CD14-positive monocyte (primary cell): ENCODE results near the gene NKIRAS2. TPM values are rescaled to one million over a fixed set of nuclear protein-coding genes. Genes with fewer than 3 reads are reported as not detected.

Experiments
- DNase-seq, 3 donors: peaks; one replicate each; pipeline ENCODE4 v3.0.0-alpha.2; 2011 to 2022
- H2AFZ ChIP-seq: 2 replicates; pipeline ENCODE4 v1.6.0; 2012; ENCODE audit warnings: mild to moderate bottlenecking, low read depth, low read length, inconsistent platforms; ENCODE audit not compliant: insufficient read depth, poor library complexity, severe bottlenecking
- H3K27ac ChIP-seq, 2 donors: 1 replicate in 1 of 2; 2 replicates in 1 of 2; pipeline ENCODE4 v1.5.1; 2012 to 2013; ENCODE audit warnings: low read length in 2 of 2, control low read depth in 1 of 2, inconsistent platforms in 1 of 2, low read depth in 1 of 2, mild to moderate bottlenecking in 1 of 2
- H3K27me3 ChIP-seq, 2 donors: one replicate each; pipeline versions ENCODE4 v1.6.0 to v1.6.1; 2011 to 2013; ENCODE audit warnings: low read length in 2 of 2; ENCODE audit not compliant: control insufficient read depth in 2 of 2, insufficient read depth in 2 of 2
- H3K36me3 ChIP-seq, 2 donors: replicated peaks in 1 of 2; 1 replicate in 1 of 2; 2 replicates in 1 of 2; pipeline versions ENCODE4 v1.5.1 to v1.6.1; 2012 to 2013; ENCODE audit warnings: low read length in 2 of 2, control low read depth in 1 of 2, inconsistent platforms in 1 of 2, mild to moderate bottlenecking in 1 of 2; ENCODE audit not compliant: insufficient read depth in 2 of 2, control insufficient read depth in 1 of 2
- H3K4me1 ChIP-seq, 2 donors: 1 replicate in 1 of 2; 2 replicates in 1 of 2; pipeline versions ENCODE4 v1.5.1 to v1.6.1; 2012 to 2013; ENCODE audit warnings: low read length in 2 of 2, control low read depth in 1 of 2, inconsistent platforms in 1 of 2, mild to moderate bottlenecking in 1 of 2, moderate library complexity in 1 of 2; ENCODE audit not compliant: insufficient read depth in 2 of 2, control insufficient read depth in 1 of 2
- H3K4me2 ChIP-seq: replicated peaks from 2 replicates; pipeline ENCODE3; 2012; ENCODE audit warnings: low read length, moderate library complexity, mild to moderate bottlenecking; ENCODE audit not compliant: poor library complexity, severe bottlenecking; ENCODE audit errors: extremely low read depth
- H3K4me3 ChIP-seq, 3 experiments: fragments of 200-600 bp in 1 of 3; sonication (generic) in 1 of 3; replicated peaks in 1 of 3; 1 replicate in 2 of 3; 2 replicates in 1 of 3; pipeline ENCODE4 v1.5.1; 2011 to 2013; ENCODE audit warnings: low read length in 3 of 3, mild to moderate bottlenecking in 3 of 3, control low read depth in 2 of 3, low read depth in 2 of 3, inconsistent platforms in 1 of 3, moderate library complexity in 1 of 3
- H3K79me2 ChIP-seq: 2 replicates; pipeline ENCODE4 v1.6.0; 2012; ENCODE audit warnings: mild to moderate bottlenecking, control low read depth, inconsistent platforms, low read length, moderate library complexity; ENCODE audit not compliant: insufficient read depth
- H3K9ac ChIP-seq: 2 replicates; pipeline ENCODE4 v1.6.0; 2017; ENCODE audit warnings: low read length, mild to moderate bottlenecking; ENCODE audit not compliant: insufficient read depth, poor library complexity, severe bottlenecking
- H3K9me3 ChIP-seq, 2 donors: replicated peaks in 1 of 2; 1 replicate in 1 of 2; 2 replicates in 1 of 2; pipeline versions ENCODE4 v1.5.1 to v1.6.1; 2012 to 2013; ENCODE audit warnings: low read length in 2 of 2, control low read depth in 1 of 2; ENCODE audit not compliant: control insufficient read depth in 1 of 2, insufficient read depth in 1 of 2
- H4K20me1 ChIP-seq: 2 replicates; pipeline ENCODE4 v1.6.0; 2012; ENCODE audit warnings: mild to moderate bottlenecking, low read length, control low read depth, moderate library complexity; ENCODE audit not compliant: insufficient read depth
- H3K27ac Mint-ChIP-seq, 7 donors: one replicate each; pipeline ENCODE4 v1.8.0; 2020; ENCODE audit warnings: mild to moderate bottlenecking in 7 of 7, mixed read lengths in 7 of 7, moderate library complexity in 6 of 7, inconsistent platforms in 2 of 7
- H3K27me3 Mint-ChIP-seq, 3 donors: one replicate each; pipeline ENCODE4 v1.8.0; 2021 to 2022; ENCODE audit warnings: low read depth in 3 of 3, mild to moderate bottlenecking in 3 of 3, mixed read lengths in 3 of 3, moderate library complexity in 3 of 3, inconsistent platforms in 1 of 3
- H3K36me3 Mint-ChIP-seq, 2 donors: one replicate each; pipeline ENCODE4 v1.8.0; 2020; ENCODE audit warnings: mixed read lengths in 2 of 2, inconsistent platforms in 1 of 2, mild to moderate bottlenecking in 1 of 2
- H3K4me1 Mint-ChIP-seq: one replicate; pipeline ENCODE4 v1.8.0; 2020; ENCODE audit warnings: mild to moderate bottlenecking, mixed read lengths
- H3K4me3 Mint-ChIP-seq, 2 donors: one replicate each; pipeline ENCODE4 v1.8.0; 2020; ENCODE audit warnings: mild to moderate bottlenecking in 2 of 2, mixed read lengths in 2 of 2, moderate library complexity in 1 of 2
- H3K9me3 Mint-ChIP-seq, 7 donors: one replicate each; pipeline ENCODE4 v1.8.0; 2020 to 2022; ENCODE audit warnings: mixed read lengths in 7 of 7, mild to moderate bottlenecking in 6 of 7, moderate library complexity in 6 of 7, inconsistent platforms in 2 of 7
- WGBS: methylation state at CpG from one replicate; pipeline ENCODE4 v1.1.5; 2013; ENCODE audit warnings: missing lambda C conversion rate; ENCODE audit not compliant: insufficient coverage; 5-methylcytosine and 5-hydroxymethylcytosine counted together
- intact Hi-C, 2 donors: fragments of 100-400 bp; cut with micrococcal nuclease; formaldehyde crosslinking; loops; one replicate each; pipeline versions ENCODE4 v1.15.0 to v1.15.1; 2023
- polyA plus RNA-seq, 3 donors: library from polyadenylated mRNA; depleted of rRNA in 1 of 3; unstranded in 2 of 3; stranded (reverse) in 1 of 3; fragments of 300-500 nt in 2 of 3; fragments of >200 nt in 1 of 3; fragmentation: Illumina TruSeq in 2 of 3; gene quantifications; 1 replicate in 2 of 3; 2 replicates in 1 of 3; pipeline ENCODE4 v1.2.3, GENCODE V29; 2012 to 2021
- TF ChIP-seq, protein P1 (sequence below): fragments of 200-600 bp; IDR thresholded peaks from one replicate; pipeline ENCODE4 v1.8.0; 2022; ENCODE audit warnings: antibody characterized with exemption, mild to moderate bottlenecking

Gene NKIRAS2
- polyA plus RNA-seq, 3 donors: 51.1 to 77.1 (median 69.9) TPM

DNA sequence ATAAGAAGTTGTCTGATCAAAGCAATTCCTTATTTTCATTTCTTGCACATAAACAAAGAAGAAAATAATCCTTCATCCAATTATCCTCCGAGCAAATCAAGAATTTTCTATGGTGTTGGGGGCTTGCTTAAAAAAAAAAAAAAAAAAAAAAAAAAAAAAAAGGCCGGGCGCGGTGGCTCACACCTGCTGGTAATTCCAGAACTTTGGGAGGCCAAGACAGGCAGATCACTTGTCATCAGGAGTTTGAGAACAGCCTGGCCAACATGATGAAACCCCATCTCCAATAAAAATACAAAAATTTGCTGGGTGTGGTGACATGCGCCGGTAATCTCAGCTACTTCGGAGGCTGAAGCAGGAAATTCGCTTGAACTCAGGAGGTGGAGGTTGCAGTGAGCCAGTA is 34.0 kb upstream of the NKIRAS2 start:
- H3K36me3 Mint-ChIP-seq: peaks cover 87 to 100% of the 10 kb centered on the region in 2 donors

DNA sequence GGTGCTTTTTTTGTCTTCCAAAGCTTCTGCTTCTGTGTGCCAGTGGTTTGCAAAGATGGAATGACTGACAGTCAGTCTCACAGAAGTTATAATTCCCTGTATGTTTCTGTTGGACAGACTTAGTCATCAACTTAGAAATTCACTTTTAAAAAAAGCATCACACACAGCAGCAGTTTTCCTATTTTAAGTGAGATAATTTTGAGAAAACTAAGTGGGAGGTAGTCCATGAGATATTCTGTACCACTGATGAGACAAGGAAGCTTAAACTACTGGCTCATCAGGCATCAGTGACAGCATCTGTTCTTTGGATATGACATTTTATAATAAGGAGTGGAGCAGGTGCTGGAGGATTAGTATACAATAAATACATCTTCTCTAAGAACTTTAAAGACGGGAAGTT is 33.3 kb upstream of the NKIRAS2 start:
- TF ChIP-seq, protein P1, sequence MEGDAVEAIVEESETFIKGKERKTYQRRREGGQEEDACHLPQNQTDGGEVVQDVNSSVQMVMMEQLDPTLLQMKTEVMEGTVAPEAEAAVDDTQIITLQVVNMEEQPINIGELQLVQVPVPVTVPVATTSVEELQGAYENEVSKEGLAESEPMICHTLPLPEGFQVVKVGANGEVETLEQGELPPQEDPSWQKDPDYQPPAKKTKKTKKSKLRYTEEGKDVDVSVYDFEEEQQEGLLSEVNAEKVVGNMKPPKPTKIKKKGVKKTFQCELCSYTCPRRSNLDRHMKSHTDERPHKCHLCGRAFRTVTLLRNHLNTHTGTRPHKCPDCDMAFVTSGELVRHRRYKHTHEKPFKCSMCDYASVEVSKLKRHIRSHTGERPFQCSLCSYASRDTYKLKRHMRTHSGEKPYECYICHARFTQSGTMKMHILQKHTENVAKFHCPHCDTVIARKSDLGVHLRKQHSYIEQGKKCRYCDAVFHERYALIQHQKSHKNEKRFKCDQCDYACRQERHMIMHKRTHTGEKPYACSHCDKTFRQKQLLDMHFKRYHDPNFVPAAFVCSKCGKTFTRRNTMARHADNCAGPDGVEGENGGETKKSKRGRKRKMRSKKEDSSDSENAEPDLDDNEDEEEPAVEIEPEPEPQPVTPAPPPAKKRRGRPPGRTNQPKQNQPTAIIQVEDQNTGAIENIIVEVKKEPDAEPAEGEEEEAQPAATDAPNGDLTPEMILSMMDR: no peak
- Histone ChIP-seq H3K27me3 (no peaks in the 10 kb centered on the region), H4K20me1 (peaks cover 60% of the 10 kb centered on the region), H3K79me2 (peaks cover 7% of the 10 kb centered on the region), H3K9me3 (no peaks in the 10 kb centered on the region), H3K9ac (no peak overlapping the region), H2AFZ (no peak overlapping the region), H3K4me2 (no peak overlapping the region), H3K4me1 (no peaks in the 10 kb centered on the region), H3K36me3 (peaks cover 95 to 100% of the 10 kb centered on the region in 2 donors), H3K4me3 (no peak overlapping the region), H3K27ac (peak overlapping the region in 1 of 2 donors; percentile 11)
- Mint-ChIP-seq H3K9me3 (peaks cover 0 to 2% (median 0%) of the 10 kb centered on the region in 7 donors), H3K4me1 (no peaks in the 10 kb centered on the region), H3K36me3 (peaks cover 92 to 100% of the 10 kb centered on the region in 2 donors), H3K27me3 (peaks cover 0 to 1% (median 0%) of the 10 kb centered on the region in 3 donors), H3K4me3 (no peak overlapping the region), H3K27ac (no peak overlapping the region)
- no CpG with 5 or more reads among the region's 1 CpG for WGBS
- DNase-seq: no peak
- intact Hi-C loops: no loop called here

More for the DNA sequence above, 34.0 kb upstream of the NKIRAS2 start:
- H3K4me3 ChIP-seq: no peak overlapping the region
- H3K79me2 ChIP-seq: peaks cover 1% of the 10 kb centered on the region
- TF ChIP-seq, protein P1: no peak
- peaks cover 0 to 2% (median 0%) of the 10 kb centered on the region in 7 donors for H3K9me3 Mint-ChIP-seq
- H3K4me2 ChIP-seq: no peak overlapping the region
- H2AFZ ChIP-seq: no peak overlapping the region
- H3K27me3 ChIP-seq: no peaks in the 10 kb centered on the region
- no peaks in the 10 kb centered on the region for H3K4me1 ChIP-seq
- no peak overlapping the region for H3K27ac ChIP-seq
- intact Hi-C loops: no loop called here
- peaks cover 54% of the 10 kb centered on the region for H4K20me1 ChIP-seq
- H3K36me3 ChIP-seq: peaks cover 95 to 100% of the 10 kb centered on the region in 2 donors
- WGBS: 93% methylated on average over 3 of the region's 8 CpGs
- H3K4me1 Mint-ChIP-seq: no peaks in the 10 kb centered on the region
- peaks cover 0 to 1% (median 0%) of the 10 kb centered on the region in 3 donors for H3K27me3 Mint-ChIP-seq
- no peak overlapping the region for H3K4me3 Mint-ChIP-seq
- H3K27ac Mint-ChIP-seq: no peak overlapping the region
- H3K9ac ChIP-seq: no peak overlapping the region
- H3K9me3 ChIP-seq: no peaks in the 10 kb centered on the region
- DNase-seq: no peak
